BJ (cell line): ENCODE results near the gene KLF17. TPM values are rescaled to one million over a fixed set of nuclear protein-coding genes. Genes with fewer than 3 reads are reported as not detected.
"Not testable (repeated sequence)": the region's sequence is repeated elsewhere in the genome, so short reads cannot be mapped to it uniquely, and the experiment has no call there.

ENCODE experiments used
- CTCF ChIA-PET: fragments of 350-600 bp; formaldehyde crosslinking; extraction: SDS; loops from one replicate; lab custom pipeline; 2021; ENCODE audit warnings: antibody characterized with exemption, inconsistent platforms; lab: Yijun Ruan, JAX
- POLR2A ChIA-PET: fragments of 300-600 bp; sonication (Branson Sonifier 250); formaldehyde crosslinking; extraction: SDS; loops from one replicate; lab custom pipeline; 2021; ENCODE audit warnings: antibody characterized with exemption; lab: Charles Lee
- DNase-seq: peaks from one replicate; pipeline ENCODE4 v3.0.0-alpha.2; 2011; ENCODE audit warnings: low read depth
- H3K27me3 ChIP-seq: 2 replicates; pipeline ENCODE4 v1.6.0; 2011; ENCODE audit warnings: low read length; ENCODE audit not compliant: control insufficient read depth, insufficient read depth
- H3K36me3 ChIP-seq: 2 replicates; pipeline ENCODE4 v1.5.1; 2011; ENCODE audit warnings: low read length; ENCODE audit not compliant: control insufficient read depth, insufficient read depth
- H3K4me3 ChIP-seq: 2 replicates; pipeline ENCODE4 v1.5.1; 2011; ENCODE audit warnings: low read depth, mild to moderate bottlenecking, control low read depth, low read length
- polyA plus RNA-seq: library from polyadenylated mRNA; depleted of rRNA; stranded (reverse); fragments of >200 nt; gene quantifications from 2 replicates; pipeline ENCODE4 v1.2.3, GENCODE V29; 2011
- TF ChIP-seq, protein P1 (sequence below): IDR thresholded peaks from 2 replicates; pipeline ENCODE4 v1.5.1; 2011; ENCODE audit warnings: low read depth, mild to moderate bottlenecking, control low read depth, inconsistent platforms, low read length, moderate library complexity; ENCODE audit not compliant: insufficient read depth

Gene KLF17
- polyA plus RNA-seq, 1 experiment = 0.16 TPM

DNA sequence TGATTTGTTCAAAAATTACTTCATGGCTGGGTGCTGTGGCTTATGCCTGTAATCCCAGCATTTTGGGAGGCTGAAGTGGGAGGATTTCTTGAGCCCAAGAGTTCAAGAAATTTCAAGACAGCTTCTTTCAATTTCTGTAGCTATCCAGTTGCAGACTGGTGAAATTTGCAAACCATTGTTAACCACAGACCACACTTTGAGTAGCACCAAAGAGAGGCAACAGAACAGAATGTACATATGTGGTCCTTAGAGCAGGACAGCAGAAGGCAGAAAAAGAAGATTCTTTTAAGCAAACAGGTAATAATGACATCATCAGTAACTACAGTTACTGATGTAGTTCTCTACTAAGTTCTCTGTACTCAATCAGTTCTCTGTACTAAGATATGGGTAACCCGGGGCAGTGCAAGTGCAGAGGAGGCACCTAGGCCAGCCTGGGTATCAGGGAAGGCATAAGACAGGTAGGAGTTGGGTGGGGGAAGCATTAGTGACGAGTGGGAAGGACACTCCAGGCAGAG lies 5.5 kb upstream of the KLF17 start:
- DNase-seq = no peak
- no peaks in the 10 kb centered on the region for H3K36me3 ChIP-seq
- ChIA-PET POLR2A (no interaction called here), CTCF (interaction anchor here (0.8 to 1.0 kb wide), 2 partner anchors 10 to 12 kb away, joined by 3 to 8 read pairs; no protein-coding TSS in a partner anchor)
- no peak overlapping the region for H3K4me3 ChIP-seq
- no peaks in the 10 kb centered on the region for H3K27me3 ChIP-seq
- TF ChIP-seq, protein P1, sequence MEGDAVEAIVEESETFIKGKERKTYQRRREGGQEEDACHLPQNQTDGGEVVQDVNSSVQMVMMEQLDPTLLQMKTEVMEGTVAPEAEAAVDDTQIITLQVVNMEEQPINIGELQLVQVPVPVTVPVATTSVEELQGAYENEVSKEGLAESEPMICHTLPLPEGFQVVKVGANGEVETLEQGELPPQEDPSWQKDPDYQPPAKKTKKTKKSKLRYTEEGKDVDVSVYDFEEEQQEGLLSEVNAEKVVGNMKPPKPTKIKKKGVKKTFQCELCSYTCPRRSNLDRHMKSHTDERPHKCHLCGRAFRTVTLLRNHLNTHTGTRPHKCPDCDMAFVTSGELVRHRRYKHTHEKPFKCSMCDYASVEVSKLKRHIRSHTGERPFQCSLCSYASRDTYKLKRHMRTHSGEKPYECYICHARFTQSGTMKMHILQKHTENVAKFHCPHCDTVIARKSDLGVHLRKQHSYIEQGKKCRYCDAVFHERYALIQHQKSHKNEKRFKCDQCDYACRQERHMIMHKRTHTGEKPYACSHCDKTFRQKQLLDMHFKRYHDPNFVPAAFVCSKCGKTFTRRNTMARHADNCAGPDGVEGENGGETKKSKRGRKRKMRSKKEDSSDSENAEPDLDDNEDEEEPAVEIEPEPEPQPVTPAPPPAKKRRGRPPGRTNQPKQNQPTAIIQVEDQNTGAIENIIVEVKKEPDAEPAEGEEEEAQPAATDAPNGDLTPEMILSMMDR = no peak

DNA sequence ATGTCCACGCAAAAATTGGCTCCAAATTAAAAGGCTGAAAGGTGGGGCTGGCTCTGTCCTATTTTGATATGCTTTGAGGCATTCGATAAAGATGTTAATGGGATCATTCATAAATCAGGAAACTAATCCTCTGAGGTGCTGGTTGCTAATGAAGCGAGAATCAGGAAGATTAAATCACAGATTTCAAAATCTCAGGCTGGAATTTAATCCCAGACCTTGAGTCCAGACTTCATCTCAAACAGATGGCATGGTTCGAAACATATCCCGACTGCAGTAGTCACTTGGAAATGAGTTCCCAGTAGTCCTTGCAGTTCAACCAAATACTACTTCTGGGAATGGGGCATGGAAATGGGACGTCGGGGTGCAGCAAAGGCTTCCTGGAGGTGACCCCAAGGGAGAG lies 4.5 kb upstream of the KLF17 start:
- ChIA-PET POLR2A (no interaction called here), CTCF (no interaction called here)
- DNase-seq = no peak
- Histone ChIP-seq H3K27me3 (no peaks in the 10 kb centered on the region), H3K4me3 (no peak overlapping the region), H3K36me3 (no peaks in the 10 kb centered on the region)
- TF ChIP-seq, protein P1 = no peak

DNA sequence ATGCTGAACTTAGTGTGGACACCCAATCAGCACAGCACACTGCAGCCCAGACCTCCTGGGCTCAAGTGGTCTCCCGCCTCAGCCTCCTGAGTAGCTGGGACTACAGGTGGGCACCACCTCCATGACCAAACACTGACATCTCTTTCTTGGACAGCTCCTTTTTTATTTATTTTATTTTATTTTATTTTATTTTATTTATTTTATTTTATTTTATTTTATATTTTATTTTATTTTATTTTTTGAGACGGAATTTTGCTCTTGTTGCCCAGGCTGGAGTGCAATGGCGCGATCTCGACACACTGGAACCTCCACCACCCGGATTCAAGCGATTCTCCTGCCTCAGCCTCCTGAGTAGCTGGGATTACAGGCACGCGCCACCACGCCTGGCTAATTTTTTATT lies 1.3 kb upstream of the KLF17 start:
- CTCF ChIA-PET, POLR2A ChIA-PET: not testable (repeated sequence)

DNA sequence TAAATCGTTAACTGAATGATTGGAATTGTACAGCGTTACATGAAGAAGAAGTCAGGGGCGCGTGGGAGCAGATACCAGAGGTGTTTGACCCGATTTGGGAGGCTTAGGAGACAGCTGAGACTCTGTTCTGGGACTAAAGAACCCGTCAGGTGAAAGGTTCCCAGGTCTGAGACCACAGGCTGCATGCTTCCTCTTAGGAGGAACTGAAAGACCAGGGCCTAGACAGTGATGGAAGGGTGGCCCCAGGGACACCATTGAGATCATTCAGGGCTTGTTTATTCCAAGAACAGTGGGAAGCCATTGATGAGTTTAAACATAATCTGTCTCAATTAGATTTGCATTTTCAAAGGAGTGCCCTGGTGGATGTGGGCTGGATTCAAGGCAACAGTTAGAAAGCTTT lies 904 bp downstream of the KLF17 start:
- TF ChIP-seq, protein P1 = no peak
- no peaks in the 10 kb centered on the region for H3K36me3 ChIP-seq
- no peak for DNase-seq
- H3K4me3 ChIP-seq = no peak overlapping the region
- POLR2A ChIA-PET = no interaction called here
- CTCF ChIA-PET = no interaction called here
- H3K27me3 ChIP-seq = 0 out of 2 replicates have a peak, but pooled peaks cover 2% of the 10 kb centered on the region

More for the DNA sequence above, 1.3 kb upstream of the KLF17 start:
- not testable (repeated sequence) for H3K27me3 ChIP-seq, H3K4me3 ChIP-seq, DNase-seq, H3K36me3 ChIP-seq

DNA sequence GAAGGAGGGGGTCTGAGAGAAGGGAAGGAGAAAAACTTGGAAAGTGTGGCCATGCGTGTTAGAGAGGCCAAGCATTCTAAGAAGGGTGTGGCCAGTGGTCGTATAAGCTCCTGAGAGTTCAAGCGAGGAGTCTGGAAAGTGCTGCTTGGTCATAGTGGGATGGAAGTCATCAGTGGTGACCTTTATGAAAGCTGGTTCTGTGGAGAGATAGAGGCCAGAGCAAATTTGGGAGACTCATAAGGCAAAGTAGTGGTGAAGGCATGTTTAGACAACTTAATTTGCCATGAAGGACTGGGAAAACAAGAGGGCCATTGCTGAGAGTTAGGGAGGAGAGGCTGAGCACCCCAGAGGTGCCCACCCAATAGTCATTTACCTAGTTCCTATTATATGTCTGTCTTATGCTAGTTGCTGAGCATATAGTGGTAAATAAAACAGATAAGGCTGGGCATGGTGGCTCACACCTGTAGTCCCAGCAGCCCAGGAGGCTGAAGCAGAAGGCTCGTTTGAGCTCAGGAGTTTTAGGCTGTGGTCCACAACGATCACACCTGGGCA lies 1.9 kb downstream of the KLF17 start:
- TF ChIP-seq, protein P1 = no peak
- Histone ChIP-seq H3K4me3 (no peak overlapping the region), H3K27me3 (0 out of 2 replicates have a peak, but pooled peaks cover 4% of the 10 kb centered on the region), H3K36me3 (no peaks in the 10 kb centered on the region)
- DNase-seq = no peak
- ChIA-PET CTCF (interaction anchor here (1.7 kb wide), 1 partner anchor 10 kb away, joined by 6 read pairs; no protein-coding TSS in a partner anchor), POLR2A (no interaction called here)
